HCT116 (cell line): ENCODE measurements around the gene HUS1. TPM values are rescaled to one million over a fixed set of nuclear protein-coding genes. Genes with fewer than 3 reads are reported as not detected.

Experiments
- ATAC-seq: fragments of 200-7000 bp; cut with Tn5 transposase; 2 replicates; pipeline ENCODE4 v1.9.1; 2020; ENCODE audit warnings: mild to moderate bottlenecking, moderate library complexity
- BruUV-seq: library from RNA; stranded (reverse); fragments of 400-500 nt; replicated peaks from 2 replicates; lab custom pipeline; 2021; lab: Mats Ljungman, UMichigan
- CTCF ChIA-PET: fragments of 300-600 bp; sonication (Branson Sonifier 250); formaldehyde crosslinking; loops from one replicate; lab custom pipeline; 2021; ENCODE audit warnings: antibody characterized with exemption; lab: Charles Lee
- POLR2A ChIA-PET: fragments of 300-600, 350-600 bp; sonication (Branson Sonifier 250); formaldehyde crosslinking; loops from one replicate; lab custom pipeline; 2021; ENCODE audit warnings: antibody characterized with exemption; lab: Charles Lee
- RAD21 ChIA-PET, 2 experiments: fragments of 300-600 bp; sonication (Branson Sonifier 250); formaldehyde crosslinking; loops; one replicate each; lab custom pipeline; 2023; ENCODE audit warnings: low total read pairs in 2 of 2; ENCODE audit not compliant: uncharacterized antibody in 2 of 2, unreplicated experiment in 2 of 2, low non-redundant PET in 1 of 2; lab: Charles Lee
- DNase-seq: peaks from one replicate; pipeline ENCODE4 v3.0.0-alpha.2; 2010; ENCODE audit warnings: low read depth, low spot score
- H2AFZ ChIP-seq: fragments of 200-600 bp; shearing (Covaris generic), sonication (generic); 2 replicates; pipeline ENCODE4 v1.6.1; 2017; ENCODE audit warnings: low read depth, mixed run types, mixed read lengths, antibody characterized with exemption, low read length; ENCODE audit not compliant: poor library complexity, severe bottlenecking
- H3K27ac ChIP-seq: 2 replicates; pipeline ENCODE4 v1.5.1; 2012; ENCODE audit warnings: low read depth, low read length
- H3K27me3 ChIP-seq: fragments of 200-600 bp; sonication (generic); 2 replicates; pipeline ENCODE4 v1.6.1; 2016; ENCODE audit warnings: mixed run types, low read length, mixed read lengths; ENCODE audit not compliant: insufficient read depth
- H3K36me3 ChIP-seq, 2 experiments: fragments of 200-500 bp in 1 of 2; fragments of 200-600 bp in 1 of 2; sonication (Bioruptor generic) in 1 of 2; sonication (generic) in 1 of 2; 2 replicates each; pipeline versions ENCODE4 v1.5.1 to v1.6.1; 2014 to 2016; ENCODE audit warnings: low read length in 2 of 2, inconsistent platforms in 1 of 2, mixed read lengths in 1 of 2, mixed run types in 1 of 2; ENCODE audit not compliant: insufficient read depth in 2 of 2, control insufficient read depth in 1 of 2
- H3K4me1 ChIP-seq, 2 experiments: fragments of 200-600 bp in 1 of 2; sonication (generic) in 1 of 2; 2 replicates each; pipeline versions ENCODE4 v1.5.1 to v1.6.1; 2012 to 2017; ENCODE audit warnings: low read length in 2 of 2, inconsistent platforms in 1 of 2, mild to moderate bottlenecking in 1 of 2, mixed read lengths in 1 of 2, mixed run types in 1 of 2, moderate library complexity in 1 of 2; ENCODE audit not compliant: insufficient read depth in 2 of 2, control insufficient read depth in 1 of 2
- H3K4me2 ChIP-seq: fragments of 200-600 bp; sonication (generic); 2 replicates; pipeline ENCODE4 v1.6.1; 2017; ENCODE audit warnings: mixed run types, low read length, mixed read lengths
- H3K4me3 ChIP-seq, 2 experiments: fragments of 200-600 bp in 1 of 2; sonication (generic) in 1 of 2; replicated peaks in 1 of 2; 2 replicates each; pipeline ENCODE4 v1.5.1; 2011 to 2016; ENCODE audit warnings: low read length in 2 of 2, control low read depth in 1 of 2, low read depth in 1 of 2, mild to moderate bottlenecking in 1 of 2, mixed read lengths in 1 of 2, mixed run types in 1 of 2
- H3K79me2 ChIP-seq: fragments of 200-600 bp; sonication (generic); 2 replicates; pipeline ENCODE4 v1.6.1; 2017; ENCODE audit warnings: mild to moderate bottlenecking, mixed run types, low read length, moderate library complexity, mixed read lengths; ENCODE audit not compliant: insufficient read depth
- H3K9ac ChIP-seq: fragments of 200-600 bp; sonication (generic); 2 replicates; pipeline ENCODE4 v1.6.1; 2016; ENCODE audit warnings: low read length, mixed read lengths
- H3K9me2 ChIP-seq: fragments of 200-600 bp; sonication (generic), shearing (Covaris generic); 2 replicates; pipeline ENCODE4 v1.6.1; 2017; ENCODE audit warnings: mixed run types, mild to moderate bottlenecking, moderate library complexity; ENCODE audit not compliant: insufficient read depth
- H3K9me3 ChIP-seq, 2 experiments: fragments of 200-500 bp in 1 of 2; fragments of 200-600 bp in 1 of 2; sonication (Bioruptor generic) in 1 of 2; sonication (generic) in 1 of 2; 2 replicates each; pipeline ENCODE4 v1.6.1; 2014 to 2017; ENCODE audit warnings: low read length in 2 of 2, mixed read lengths in 2 of 2, inconsistent platforms in 1 of 2, low read depth in 1 of 2, mild to moderate bottlenecking in 1 of 2, mixed run types in 1 of 2, moderate library complexity in 1 of 2; ENCODE audit not compliant: control insufficient read depth in 1 of 2, insufficient read depth in 1 of 2
- H4K20me1 ChIP-seq: fragments of 200-600 bp; sonication (generic), shearing (Covaris generic); 2 replicates; pipeline ENCODE4 v1.6.1; 2017; ENCODE audit warnings: mixed run types, mild to moderate bottlenecking, moderate library complexity; ENCODE audit not compliant: insufficient read depth
- CEBPB ChIP-seq: IDR thresholded peaks from 2 replicates; pipeline ENCODE4 v1.6.1; 2012; ENCODE audit warnings: low read depth
- EGR1 ChIP-seq: IDR thresholded peaks from 2 replicates; pipeline ENCODE4 v1.6.1; 2012; ENCODE audit warnings: low read depth
- EZH2 ChIP-seq: fragments of 200-600 bp; sonication (generic); IDR thresholded peaks from 2 replicates; pipeline ENCODE4 v1.6.1; 2017; ENCODE audit warnings: antibody characterized with exemption, mixed run types
- EZH2phosphoT487 ChIP-seq: fragments of 200-600 bp; IDR thresholded peaks from 2 replicates; pipeline ENCODE4 v1.6.1; 2018; ENCODE audit warnings: antibody characterized with exemption, borderline replicate concordance
- MAX ChIP-seq: IDR thresholded peaks from 2 replicates; pipeline ENCODE4 v1.6.1; 2012
- POLR2AphosphoS5 ChIP-seq: IDR thresholded peaks from 2 replicates; pipeline ENCODE4 v1.6.1; 2011; ENCODE audit warnings: mild to moderate bottlenecking, low read depth, low read length, moderate library complexity
- SRF ChIP-seq: IDR thresholded peaks from 2 replicates; pipeline ENCODE4 v1.6.1; 2012; ENCODE audit warnings: low read depth
- ZFX ChIP-seq: fragments of 450-650 bp; IDR thresholded peaks from 2 replicates; pipeline ENCODE4 v1.6.1; 2017
- intact Hi-C: fragments of 100-400 bp; cut with micrococcal nuclease; formaldehyde crosslinking; loops from 2 replicates; pipeline ENCODE4 v1.10.0; 2022
- total RNA-seq: library from RNA; stranded (reverse); gene quantifications from one replicate; pipeline ENCODE4 v1.2.1, GENCODE V29; 2021; ENCODE audit not compliant: unreplicated experiment

Gene HUS1
- total RNA-seq, 1 experiment from 2014 or later = 30.0 TPM

- CTCF ChIA-PET = interaction anchor here (1.2 to 2.6 kb wide), 2 partner anchors 217 to 671 kb away, joined by 3 to 15 read pairs; no protein-coding TSS in a partner anchor
- no peaks in the 10 kb centered on the region for H4K20me1 ChIP-seq
- no peaks in the 10 kb centered on the region for H3K9me2 ChIP-seq
- H3K4me3 ChIP-seq = no peak overlapping the region
- H3K79me2 ChIP-seq = no peaks in the 10 kb centered on the region
- POLR2A ChIA-PET = no interaction called here
- H3K4me1 ChIP-seq = peaks cover 0 to 9% of the 10 kb centered on the region in 2 experiments; a peak in 2 of 4 replicates
- H3K9me3 ChIP-seq = no peaks in the 10 kb centered on the region
- intact Hi-C loops = no loop called here
- BruUV-seq = no TSS peak
- H3K36me3 ChIP-seq = no peaks in the 10 kb centered on the region
- ATAC-seq = no peak; the same call in 1 of the 2 replicates
- no peaks in the 10 kb centered on the region for H3K27me3 ChIP-seq
- no peak overlapping the region for H3K27ac ChIP-seq
- H3K4me2 ChIP-seq = no peak overlapping the region
- RAD21 ChIA-PET = interaction anchor here (1.1 to 1.7 kb wide), 2 partner anchors 672 kb away, joined by 3 to 7 read pairs; no protein-coding TSS in a partner anchor
- TF ChIP-seq EZH2phosphoT487 (no peak), SRF (no peak), CEBPB (no peak)
- TF ChIP-seq, all 23 proteins: peak for 0
- DNase-seq = no peak
- H2AFZ ChIP-seq = no peak overlapping the region
- no peak overlapping the region for H3K9ac ChIP-seq
These were observed 41.5 kb downstream of the HUS1 start for GRCh38 chr7:47937711-47938573.

- Histone ChIP-seq H3K36me3 (no peaks in the 10 kb centered on the region), H3K27me3 (no peaks in the 10 kb centered on the region), H3K4me1 (peaks cover 0 to 9% of the 10 kb centered on the region in 2 experiments; a peak in 2 of 4 replicates), H4K20me1 (no peaks in the 10 kb centered on the region), H3K9me3 (no peaks in the 10 kb centered on the region), H3K9ac (no peak overlapping the region), H3K4me2 (no peak overlapping the region), H2AFZ (no peak overlapping the region), H3K79me2 (no peaks in the 10 kb centered on the region), H3K4me3 (no peak overlapping the region), H3K27ac (no peak overlapping the region), H3K9me2 (no peaks in the 10 kb centered on the region)
- BruUV-seq = no TSS peak
- RAD21 ChIA-PET = no interaction called here
- CTCF ChIA-PET = interaction anchor here (1.2 kb wide), 1 partner anchor 217 kb away, joined by 3 read pairs; no protein-coding TSS in a partner anchor
- ATAC-seq (no peak), DNase-seq (no peak)
- intact Hi-C loops = no loop called here
- no peak for TF ChIP-seq EGR1
- TF ChIP-seq POLR2AphosphoS5 = no peak
- no peak for TF ChIP-seq EZH2
- TF ChIP-seq ZFX = no peak
- TF ChIP-seq MAX = no peak
- POLR2A ChIA-PET = no interaction called here
These were observed 42.2 kb downstream of the HUS1 start for GRCh38 chr7:47937065-47937687.
